ENCODE results near the gene APEH.

APEH gene

DNA sequence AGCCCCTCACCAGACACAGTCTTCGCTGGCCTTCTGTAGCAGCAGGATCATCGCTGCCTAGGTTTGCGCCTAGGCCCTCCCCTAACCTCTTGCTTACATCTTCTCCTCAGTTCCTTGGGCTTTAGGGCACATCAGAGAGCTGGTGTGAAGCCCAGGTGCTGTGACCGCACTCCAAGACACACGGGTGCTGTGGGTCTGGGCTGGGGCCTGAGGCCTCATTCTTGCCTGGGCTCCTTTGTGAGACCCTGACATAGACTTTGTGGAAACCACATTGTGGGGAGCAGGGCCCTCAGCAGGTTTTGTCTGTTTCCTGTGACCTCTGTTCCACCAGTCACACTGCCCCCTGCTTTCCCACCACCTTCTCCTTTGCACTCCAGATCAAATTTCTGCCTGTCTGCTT is 37.3 kb downstream of the APEH start:
- Mint-ChIP-seq H3K4me3 (no peak overlapping the region), H3K27me3 (no peaks in the 10 kb centered on the region), H3K36me3 (ENCODE audit: low read depth) (peaks cover 69% of the 10 kb centered on the region), H3K4me1 (ENCODE audit: low read depth) (peaks cover 15% of the 10 kb centered on the region), H3K27ac (no peak overlapping the region), H3K9me3 (no peaks in the 10 kb centered on the region)
- intact Hi-C loops (cut with micrococcal nuclease), result no loop called here

DNA sequence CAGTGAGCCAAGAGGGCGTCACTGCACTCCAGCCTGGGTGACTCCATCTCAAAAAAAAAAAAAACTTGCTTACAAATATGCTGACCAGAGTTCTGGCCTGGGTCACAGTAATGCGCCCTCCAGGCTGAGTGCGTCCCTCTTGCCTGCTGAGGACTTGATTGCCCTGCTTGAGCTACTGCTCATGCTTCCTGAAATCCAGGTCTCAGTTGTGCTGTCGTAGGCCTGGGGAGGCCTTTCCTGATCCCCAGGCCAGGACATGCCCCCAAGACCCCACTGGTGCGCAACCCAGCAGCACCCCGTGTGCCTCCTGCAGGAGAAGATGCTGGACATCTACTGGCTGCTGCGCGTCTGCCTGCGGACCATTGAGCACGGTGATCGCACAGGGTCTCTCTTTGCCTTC is 38.0 kb downstream of the APEH start:
- intact Hi-C loops (cut with micrococcal nuclease), result no loop called here
- peaks cover 64% of the 10 kb centered on the region for H3K36me3 Mint-ChIP-seq (ENCODE audit: low read depth)
- no peaks in the 10 kb centered on the region for H3K9me3 Mint-ChIP-seq
- H3K4me3 Mint-ChIP-seq, result no peak overlapping the region
- H3K27ac Mint-ChIP-seq, result no peak overlapping the region
- H3K4me1 Mint-ChIP-seq (ENCODE audit: low read depth), result peaks cover 18% of the 10 kb centered on the region
- H3K27me3 Mint-ChIP-seq, result no peaks in the 10 kb centered on the region

DNA sequence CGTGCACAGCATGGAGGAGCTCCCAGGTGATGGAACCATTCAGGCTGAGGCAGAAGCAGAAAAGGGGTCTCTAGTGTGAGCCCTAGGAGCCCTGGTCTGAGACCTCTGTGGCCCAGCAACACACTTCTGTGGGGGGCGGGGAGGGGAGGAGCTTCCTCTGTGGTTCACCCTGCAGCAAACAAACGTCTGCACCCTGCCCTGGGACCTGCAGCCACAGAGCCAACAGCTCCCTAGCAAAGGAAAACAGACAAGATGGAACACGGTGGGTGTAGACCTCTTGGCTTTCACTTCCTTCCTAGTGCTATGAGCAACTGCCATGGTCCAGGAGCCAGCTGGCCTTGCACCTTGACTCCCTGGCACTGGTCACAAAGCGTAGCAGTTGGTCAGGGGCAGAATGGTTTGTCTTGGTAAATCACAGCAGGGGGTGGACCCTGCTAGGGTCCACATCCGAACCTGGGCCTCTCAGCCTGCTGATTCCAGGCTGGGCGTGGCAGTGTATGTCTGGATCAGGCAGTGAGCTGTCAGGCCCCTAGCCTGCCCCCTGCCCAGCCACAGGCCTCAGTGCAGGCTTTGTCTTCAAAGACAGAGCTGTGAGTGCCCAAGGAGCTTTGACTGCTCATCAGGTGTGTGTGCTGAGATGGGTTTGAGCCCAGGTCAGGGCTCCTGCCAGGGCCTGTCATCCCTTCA is 38.6 kb downstream of the APEH start:
- Mint-ChIP-seq H3K9me3 (no peaks in the 10 kb centered on the region), H3K4me3 (no peak overlapping the region), H3K36me3 (ENCODE audit: low read depth) (peaks cover 59% of the 10 kb centered on the region), H3K4me1 (ENCODE audit: low read depth) (peaks cover 24% of the 10 kb centered on the region), H3K27ac (peak overlapping the region; percentile 14), H3K27me3 (peaks cover 3% of the 10 kb centered on the region)
- intact Hi-C loops (cut with micrococcal nuclease), result no loop called here

DNA sequence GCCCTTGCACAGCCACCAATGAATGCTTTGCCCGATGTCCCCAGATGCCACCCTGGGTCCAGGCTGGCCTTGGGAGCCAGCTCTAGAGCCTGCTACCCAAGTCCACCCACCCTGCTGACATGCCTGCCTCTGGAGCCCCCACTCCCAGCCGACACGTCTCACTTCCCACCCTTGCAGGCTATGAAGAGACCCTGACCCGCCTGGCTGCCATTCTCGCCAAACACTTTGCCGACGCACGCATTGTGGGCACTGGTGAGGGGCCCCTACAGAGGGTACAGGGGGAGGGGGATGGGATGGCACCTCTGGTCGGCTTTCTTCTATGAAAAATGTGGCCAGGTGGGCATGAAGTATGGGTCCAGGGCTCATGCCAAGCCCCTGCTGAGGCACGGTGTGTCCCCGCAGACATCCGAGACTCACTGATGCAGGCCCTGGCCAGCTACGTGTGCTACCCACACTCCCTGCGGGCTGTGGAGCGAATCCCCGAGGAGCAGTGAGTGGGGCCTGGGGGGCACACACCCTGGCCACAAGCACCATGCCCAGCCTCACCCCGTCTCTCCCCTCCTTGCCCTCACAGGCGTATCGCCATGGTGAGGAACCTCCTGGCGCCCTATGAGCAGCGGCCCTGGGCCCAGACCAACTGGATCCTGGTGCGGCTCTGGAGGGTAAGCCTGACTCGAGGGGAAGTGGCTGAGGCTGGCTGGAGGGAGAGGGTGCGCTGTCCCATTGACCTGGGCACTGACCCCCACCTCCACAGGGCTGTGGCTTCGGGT is 39.4 kb downstream of the APEH start:
- peaks cover 7% of the 10 kb centered on the region for H3K27me3 Mint-ChIP-seq
- no peak overlapping the region for H3K27ac Mint-ChIP-seq
- H3K4me3 Mint-ChIP-seq, result no peak overlapping the region
- peaks cover 59% of the 10 kb centered on the region for H3K36me3 Mint-ChIP-seq (ENCODE audit: low read depth)
- H3K9me3 Mint-ChIP-seq, result no peaks in the 10 kb centered on the region
- H3K4me1 Mint-ChIP-seq (ENCODE audit: low read depth), result peaks cover 27% of the 10 kb centered on the region
- intact Hi-C loops (cut with micrococcal nuclease), result no loop called here

DNA sequence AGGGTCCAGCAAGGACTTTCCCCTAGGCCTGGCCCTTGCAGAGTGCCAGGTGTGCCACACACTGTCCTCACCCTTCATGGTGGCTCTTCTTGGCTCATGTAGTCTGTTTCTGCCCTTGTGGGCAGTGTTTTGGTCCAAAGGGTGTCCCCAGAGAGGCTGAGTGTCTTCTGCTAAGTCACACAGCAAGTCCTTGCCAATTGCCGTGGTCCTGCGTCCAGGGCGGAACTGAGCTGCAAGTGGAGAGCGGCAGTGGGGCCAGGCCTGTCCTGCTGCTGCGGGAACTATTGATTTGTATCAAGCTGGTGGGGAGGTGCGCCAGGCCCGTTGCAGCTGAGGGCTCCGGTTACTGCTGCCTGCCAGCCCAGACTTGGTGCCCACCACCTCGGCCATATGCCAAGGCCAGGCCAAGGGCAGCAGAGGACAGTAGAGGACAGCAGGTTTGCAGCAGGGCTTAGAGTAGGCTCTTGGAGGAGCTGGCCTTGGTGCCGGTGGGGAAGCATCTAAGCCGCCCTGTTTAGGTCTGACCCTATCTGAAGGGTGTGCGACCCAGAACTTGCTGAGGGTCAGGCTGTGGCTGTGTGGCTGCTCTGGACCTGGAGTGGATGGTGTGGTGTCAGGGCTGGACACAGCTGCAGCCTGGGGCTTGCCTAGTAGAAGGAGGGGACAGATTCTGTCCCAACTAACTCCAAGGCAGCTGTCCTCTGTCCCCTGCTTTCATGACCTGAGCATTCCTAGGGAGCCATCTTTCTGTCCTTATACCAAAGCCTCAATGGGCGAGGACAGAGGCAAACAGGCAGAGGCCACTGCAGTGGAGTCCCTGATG is 40.8 kb downstream of the APEH start:
- peaks cover 12% of the 10 kb centered on the region for H3K27me3 Mint-ChIP-seq
- H3K4me3 Mint-ChIP-seq, result no peak overlapping the region
- peaks cover 41% of the 10 kb centered on the region for H3K4me1 Mint-ChIP-seq (ENCODE audit: low read depth)
- intact Hi-C loops (cut with micrococcal nuclease), result no loop called here
- H3K27ac Mint-ChIP-seq, result no peak overlapping the region
- H3K9me3 Mint-ChIP-seq, result no peaks in the 10 kb centered on the region
- H3K36me3 Mint-ChIP-seq (ENCODE audit: low read depth), result peaks cover 62% of the 10 kb centered on the region

- H3K27ac Mint-ChIP-seq, result no peak overlapping the region
Observed at GRCh38 chr3:49715611-49716121, 41.5 kb downstream of the APEH start.

DNA sequence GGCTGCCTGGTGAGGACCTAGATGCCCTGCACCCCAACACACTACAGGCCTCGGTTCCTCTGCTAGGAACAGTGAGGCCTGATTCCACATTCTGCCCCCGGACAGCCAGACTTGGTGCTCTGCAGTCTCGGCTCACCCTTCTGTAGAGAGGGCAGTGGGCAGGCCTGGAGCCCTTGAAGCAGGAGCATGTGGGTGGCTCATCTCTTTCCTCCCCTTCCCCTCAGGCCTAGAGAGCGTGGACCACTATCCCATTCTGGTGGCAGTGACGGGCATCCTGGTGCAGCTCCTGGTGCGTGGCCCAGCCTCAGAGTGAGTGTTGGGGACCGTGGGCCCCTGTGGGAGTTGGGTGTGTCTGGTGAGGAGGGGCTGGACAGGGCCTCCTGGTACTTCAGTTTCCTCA is 42.0 kb downstream of the APEH start:
- Mint-ChIP-seq H3K4me3 (no peak overlapping the region), H3K4me1 (ENCODE audit: low read depth) (peaks cover 52% of the 10 kb centered on the region), H3K27ac (no peak overlapping the region), H3K9me3 (no peaks in the 10 kb centered on the region), H3K27me3 (peaks cover 12% of the 10 kb centered on the region), H3K36me3 (ENCODE audit: low read depth) (peaks cover 71% of the 10 kb centered on the region)
- intact Hi-C loops (cut with micrococcal nuclease), result no loop called here

More at GRCh38 chr3:49715611-49716121, 41.5 kb downstream of the APEH start:
- intact Hi-C loops (cut with micrococcal nuclease), result no loop called here
- Mint-ChIP-seq H3K36me3 (ENCODE audit: low read depth) (peaks cover 70% of the 10 kb centered on the region), H3K4me3 (no peak overlapping the region), H3K4me1 (ENCODE audit: low read depth) (peaks cover 47% of the 10 kb centered on the region), H3K9me3 (no peaks in the 10 kb centered on the region), H3K27me3 (peaks cover 12% of the 10 kb centered on the region)

GRCh38 chr3:49716691-49717210 is 42.6 kb downstream of the APEH start:
- Mint-ChIP-seq H3K27ac (no peak overlapping the region), H3K36me3 (ENCODE audit: low read depth) (peaks cover 71% of the 10 kb centered on the region), H3K27me3 (peaks cover 12% of the 10 kb centered on the region), H3K4me1 (ENCODE audit: low read depth) (peaks cover 56% of the 10 kb centered on the region), H3K9me3 (no peaks in the 10 kb centered on the region), H3K4me3 (no peak overlapping the region)
- intact Hi-C loops (cut with micrococcal nuclease), result no loop called here

- peaks cover 71% of the 10 kb centered on the region for H3K36me3 Mint-ChIP-seq (ENCODE audit: low read depth)
- intact Hi-C loops (cut with micrococcal nuclease), result no loop called here
- H3K9me3 Mint-ChIP-seq, result no peaks in the 10 kb centered on the region
Observed at GRCh38 chr3:49717211-49717958, 43.2 kb downstream of the APEH start.

GRCh38 chr3:49717959-49718857 is 44.1 kb downstream of the APEH start:
- intact Hi-C loops (cut with micrococcal nuclease), result no loop called here
- Mint-ChIP-seq H3K27me3 (peaks cover 12% of the 10 kb centered on the region), H3K4me1 (ENCODE audit: low read depth) (peaks cover 57% of the 10 kb centered on the region), H3K9me3 (no peaks in the 10 kb centered on the region), H3K27ac (no peak overlapping the region), H3K36me3 (ENCODE audit: low read depth) (peaks cover 74% of the 10 kb centered on the region), H3K4me3 (peak overlapping the region; percentile 76)

More at GRCh38 chr3:49717211-49717958, 43.2 kb downstream of the APEH start:
- H3K4me1 Mint-ChIP-seq (ENCODE audit: low read depth), result peaks cover 56% of the 10 kb centered on the region
- H3K27ac Mint-ChIP-seq, result peak overlapping the region; percentile 45
- H3K4me3 Mint-ChIP-seq, result no peak overlapping the region
- H3K27me3 Mint-ChIP-seq, result peaks cover 12% of the 10 kb centered on the region

DNA sequence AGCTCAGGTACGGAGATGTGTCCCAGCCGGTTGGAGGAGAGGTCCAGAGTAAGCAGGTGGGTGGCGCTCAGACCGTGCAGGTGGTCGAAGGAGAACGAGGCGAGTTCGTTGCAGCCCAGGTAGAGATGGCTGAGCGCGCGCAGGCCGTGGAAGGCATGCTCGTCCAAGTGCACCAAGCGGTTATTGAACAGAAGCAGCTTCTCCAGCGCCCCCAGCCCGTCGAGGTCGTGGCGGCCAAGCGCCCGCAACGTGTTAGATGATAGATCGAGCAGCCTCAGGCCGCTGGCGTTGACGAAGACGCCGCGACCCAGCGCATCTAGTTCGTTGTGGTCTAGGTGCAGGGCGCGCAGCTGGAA is 44.7 kb downstream of the APEH start:
- Mint-ChIP-seq H3K27me3 (peaks cover 12% of the 10 kb centered on the region), H3K36me3 (ENCODE audit: low read depth) (peaks cover 80% of the 10 kb centered on the region), H3K27ac (peak overlapping the region; percentile 80), H3K4me1 (ENCODE audit: low read depth) (peaks cover 59% of the 10 kb centered on the region), H3K9me3 (no peaks in the 10 kb centered on the region), H3K4me3 (peak overlapping the region; percentile 76)
- intact Hi-C loops (cut with micrococcal nuclease), result no loop called here

GRCh38 chr3:49719214-49719884 is 45.2 kb downstream of the APEH start, which contains the start of gene AMIGO3:
Gene AMIGO3, minus strand, starts transcription at chr3:49719684. Its CDS starts 219 bp downstream, at chr3:49719465.
- Mint-ChIP-seq H3K27me3 (peaks cover 12% of the 10 kb centered on the region), H3K9me3 (no peaks in the 10 kb centered on the region), H3K27ac (peak within 1 kb of the TSS; percentile 80), H3K4me3 (peak within 1 kb of the TSS; percentile 76), H3K4me1 (ENCODE audit: low read depth) (peaks cover 63% of the 10 kb centered on the region), H3K36me3 (ENCODE audit: low read depth) (peaks cover 80% of the 10 kb centered on the region)
- intact Hi-C loops (cut with micrococcal nuclease), result no loop called here

Measured in dendritic cell treated with granulocyte-macrophage colony-stimulating factor and Interleukin-4, amounts not matched to agents 40 ng/mL and 50 ng/mL, for 4 days (primary cell).